Iris pigment epithelial cell (primary cell): ENCODE data around the gene RTF2.

Source experiments
- DNase-seq: peaks from one replicate; pipeline ENCODE4 v3.0.0-alpha.2; 2011; ENCODE audit warnings: low read depth

The RTF2 gene

GRCh38 chr20:56468316-56469076, at the start of gene RTF2:
Gene RTF2 (plus strand): TSS chr20:56468627. CDS start chr20:56468698, 71 bp downstream.
- peak; percentile 98 for DNase-seq

- DNase-seq, result no peak
These were observed 48.4 kb upstream of the RTF2 start for GRCh38 chr20:56420028-56420427.

- no peak for DNase-seq
These were observed 47.3 kb upstream of the RTF2 start for GRCh38 chr20:56420940-56421688.

GRCh38 chr20:56422076-56422823, 46.2 kb upstream of the RTF2 start:
- DNase-seq, result peak; percentile 81

- no peak for DNase-seq
These were observed 45.6 kb upstream of the RTF2 start for GRCh38 chr20:56422824-56423189.

- DNase-seq, result no peak
These were observed 45.2 kb upstream of the RTF2 start for GRCh38 chr20:56423211-56423610.

- no peak for DNase-seq
These were observed 44.5 kb upstream of the RTF2 start for GRCh38 chr20:56423886-56424285.

GRCh38 chr20:56424931-56425330, 43.5 kb upstream of the RTF2 start:
- DNase-seq, result no peak

- no peak for DNase-seq
These were observed 42.4 kb upstream of the RTF2 start for GRCh38 chr20:56426026-56426425.

- no peak for DNase-seq
These were observed 41.5 kb upstream of the RTF2 start for GRCh38 chr20:56426926-56427325.

- DNase-seq, result no peak
These were observed 40.6 kb upstream of the RTF2 start for GRCh38 chr20:56427797-56428196.

- DNase-seq, result no peak
These were observed 40.0 kb upstream of the RTF2 start for GRCh38 chr20:56428410-56428809.

GRCh38 chr20:56428881-56429280, 39.5 kb upstream of the RTF2 start:
- no peak for DNase-seq

GRCh38 chr20:56429502-56429901, 38.9 kb upstream of the RTF2 start:
- peak; percentile 90 for DNase-seq

- no peak for DNase-seq
These were observed 38.5 kb upstream of the RTF2 start for GRCh38 chr20:56429941-56430340.

GRCh38 chr20:56430461-56430860, 38.0 kb upstream of the RTF2 start:
- DNase-seq, result no peak

GRCh38 chr20:56430957-56431356, 37.5 kb upstream of the RTF2 start:
- DNase-seq, result no peak

- no peak for DNase-seq
These were observed 37.0 kb upstream of the RTF2 start for GRCh38 chr20:56431471-56431870.

- DNase-seq, result no peak
These were observed 35.1 kb upstream of the RTF2 start for GRCh38 chr20:56433221-56433879.

GRCh38 chr20:56433880-56434255, 34.6 kb upstream of the RTF2 start:
- DNase-seq, result peak; percentile 89

GRCh38 chr20:56437196-56437960, 31.0 kb upstream of the RTF2 start:
- DNase-seq, result no peak

- no peak for DNase-seq
These were observed 30.1 kb upstream of the RTF2 start for GRCh38 chr20:56438284-56438683.
